LNCAP (cell line): ENCODE results near the gene KIAA1328.

ENCODE experiments used
- CTCF ChIP-seq: fragments of 450-650 bp; IDR thresholded peaks from 2 replicates; pipeline ENCODE4 v1.5.1; 2017; ENCODE audit warnings: mild to moderate bottlenecking

KIAA1328 gene

GRCh38 chr18:37161491-37161890 is 332.6 kb downstream of the KIAA1328 start:
- no peak for TF ChIP-seq CTCF

GRCh38 chr18:37162551-37162950 is 333.6 kb downstream of the KIAA1328 start:
- TF ChIP-seq CTCF, result no peak

GRCh38 chr18:37163119-37163518 is 334.2 kb downstream of the KIAA1328 start:
- no peak for TF ChIP-seq CTCF

GRCh38 chr18:37166491-37166890 is 337.6 kb downstream of the KIAA1328 start:
- no peak for TF ChIP-seq CTCF

- no peak for TF ChIP-seq CTCF
Measured at GRCh38 chr18:37170984-37171383, 342.1 kb downstream of the KIAA1328 start.

GRCh38 chr18:37173384-37173783 is 344.5 kb downstream of the KIAA1328 start:
- no peak for TF ChIP-seq CTCF

- TF ChIP-seq CTCF, result no peak
Measured at GRCh38 chr18:37175727-37176620, 347.0 kb downstream of the KIAA1328 start.

GRCh38 chr18:37176621-37176934 is 347.7 kb downstream of the KIAA1328 start:
- TF ChIP-seq CTCF, result no peak
